ENCODE data around the gene PIGS. TPM values are rescaled to one million over a fixed set of nuclear protein-coding genes. Genes with fewer than 3 reads are reported as not detected.

The PIGS gene
- total RNA-seq, 1 donor from 2014 or later = 15.2 TPM

- H3K4me1 ChIP-seq = no peaks in the 10 kb centered on the region
- H2AFZ ChIP-seq (replicated peaks) = no peak overlapping the region
- no peaks in the 10 kb centered on the region for H3K36me3 ChIP-seq
- no peaks in the 10 kb centered on the region for H3K36me3 Mint-ChIP-seq
- H3K27ac Mint-ChIP-seq = no peak overlapping the region
- DNase-seq (ENCODE audit: low spot score) = no peak
- H3K27me3 ChIP-seq = no peaks in the 10 kb centered on the region
- no peaks in the 10 kb centered on the region for H3K79me2 ChIP-seq (ENCODE audit: low read depth)
- H3K27ac ChIP-seq = no peak overlapping the region
- no peak overlapping the region for H3K9ac ChIP-seq
- H3K4me2 ChIP-seq = no peak overlapping the region
- H3K4me1 Mint-ChIP-seq = peaks cover 39% of the 10 kb centered on the region
- TF ChIP-seq EZH2 (IDR thresholded peaks at IDR 0.05) (no peak), EZH2phosphoT487 (IDR thresholded peaks at IDR 0.05) (no peak), CTCF (IDR thresholded peaks at IDR 0.05) (no peak)
- H4K20me1 ChIP-seq (ENCODE audit: low read depth) = no peaks in the 10 kb centered on the region
- H3K4me3 ChIP-seq = no peak overlapping the region
- H3K27me3 Mint-ChIP-seq (ENCODE audit: insufficient read depth, low read depth) = peaks cover 10% of the 10 kb centered on the region
- H3K4me3 Mint-ChIP-seq = no peak overlapping the region
- H3F3A ChIP-seq (ENCODE audit: low read depth) = no peaks in the 10 kb centered on the region
- no peaks in the 10 kb centered on the region for H3K9me3 ChIP-seq (ENCODE audit: low read depth)
- H3K9me3 Mint-ChIP-seq = no peaks in the 10 kb centered on the region
Measured at GRCh38 chr17:28529013-28529400, 42.3 kb downstream of the PIGS start.

GRCh38 chr17:28528327-28529012, 42.9 kb downstream of the PIGS start:
- TF ChIP-seq EZH2phosphoT487 (IDR thresholded peaks at IDR 0.05) = no peak
- H3K27ac Mint-ChIP-seq = no peak overlapping the region

GRCh38 chr17:28527859-28528258, 43.5 kb downstream of the PIGS start:
- no peaks in the 10 kb centered on the region for H3K9me3 ChIP-seq (ENCODE audit: low read depth)
- H3K36me3 ChIP-seq = no peaks in the 10 kb centered on the region
- no peak overlapping the region for H3K9ac ChIP-seq
- H3K4me1 ChIP-seq = no peaks in the 10 kb centered on the region
- no peaks in the 10 kb centered on the region for H3K79me2 ChIP-seq (ENCODE audit: low read depth)
- Mint-ChIP-seq H3K27me3 (ENCODE audit: insufficient read depth, low read depth) (peaks cover 10% of the 10 kb centered on the region), H3K9me3 (no peaks in the 10 kb centered on the region), H3K27ac (no peak overlapping the region), H3K4me1 (peaks cover 40% of the 10 kb centered on the region), H3K4me3 (no peak overlapping the region), H3K36me3 (no peaks in the 10 kb centered on the region)
- no peak overlapping the region for H3K4me2 ChIP-seq
- no peaks in the 10 kb centered on the region for H3F3A ChIP-seq (ENCODE audit: low read depth)
- H3K4me3 ChIP-seq = no peak overlapping the region
- no peak overlapping the region for H2AFZ ChIP-seq (replicated peaks)
- DNase-seq (ENCODE audit: low spot score) = no peak
- no peaks in the 10 kb centered on the region for H3K27me3 ChIP-seq
- no peak overlapping the region for H3K27ac ChIP-seq
- TF ChIP-seq CTCF (IDR thresholded peaks at IDR 0.05) (no peak), EZH2 (IDR thresholded peaks at IDR 0.05) (no peak), EZH2phosphoT487 (IDR thresholded peaks at IDR 0.05) (no peak)
- no peaks in the 10 kb centered on the region for H4K20me1 ChIP-seq (ENCODE audit: low read depth)

More at GRCh38 chr17:28528327-28529012, 42.9 kb downstream of the PIGS start:
- peaks cover 41% of the 10 kb centered on the region for H3K4me1 Mint-ChIP-seq
- H3K36me3 ChIP-seq = no peaks in the 10 kb centered on the region
- no peak overlapping the region for H3K4me2 ChIP-seq
- DNase-seq (ENCODE audit: low spot score) = peak; percentile 71
- H3K9me3 Mint-ChIP-seq = no peaks in the 10 kb centered on the region
- no peak overlapping the region for H3K4me3 ChIP-seq
- H3F3A ChIP-seq (ENCODE audit: low read depth) = no peaks in the 10 kb centered on the region
- no peaks in the 10 kb centered on the region for H4K20me1 ChIP-seq (ENCODE audit: low read depth)
- no peak overlapping the region for H2AFZ ChIP-seq (replicated peaks)
- no peaks in the 10 kb centered on the region for H3K4me1 ChIP-seq
- H3K27me3 ChIP-seq = no peaks in the 10 kb centered on the region
- no peaks in the 10 kb centered on the region for H3K79me2 ChIP-seq (ENCODE audit: low read depth)
- no peak overlapping the region for H3K9ac ChIP-seq
- H3K36me3 Mint-ChIP-seq = no peaks in the 10 kb centered on the region
- H3K9me3 ChIP-seq (ENCODE audit: low read depth) = no peaks in the 10 kb centered on the region
- peaks cover 10% of the 10 kb centered on the region for H3K27me3 Mint-ChIP-seq (ENCODE audit: insufficient read depth, low read depth)
- peak overlapping the region; percentile 30 for H3K4me3 Mint-ChIP-seq
- no peak overlapping the region for H3K27ac ChIP-seq

GRCh38 chr17:28527181-28527681, 44.1 kb downstream of the PIGS start:
- Mint-ChIP-seq H3K4me1 (peaks cover 42% of the 10 kb centered on the region), H3K27me3 (ENCODE audit: insufficient read depth, low read depth) (peaks cover 8% of the 10 kb centered on the region), H3K4me3 (peak overlapping the region; percentile 14), H3K27ac (peak overlapping the region; percentile 62), H3K9me3 (no peaks in the 10 kb centered on the region), H3K36me3 (no peaks in the 10 kb centered on the region)
- H4K20me1 ChIP-seq (ENCODE audit: low read depth) = no peaks in the 10 kb centered on the region
- no peak overlapping the region for H3K4me2 ChIP-seq
- no peaks in the 10 kb centered on the region for H3K9me3 ChIP-seq (ENCODE audit: low read depth)
- no peak overlapping the region for H3K27ac ChIP-seq
- H3K4me3 ChIP-seq = no peak overlapping the region
- no peaks in the 10 kb centered on the region for H3K27me3 ChIP-seq
- TF ChIP-seq EZH2phosphoT487 (IDR thresholded peaks at IDR 0.05) (no peak), EZH2 (IDR thresholded peaks at IDR 0.05) (no peak), CTCF (IDR thresholded peaks at IDR 0.05) (no peak)
- no peaks in the 10 kb centered on the region for H3F3A ChIP-seq (ENCODE audit: low read depth)
- no peak overlapping the region for H2AFZ ChIP-seq (replicated peaks)
- no peak for DNase-seq (ENCODE audit: low spot score)
- no peaks in the 10 kb centered on the region for H3K36me3 ChIP-seq
- no peak overlapping the region for H3K9ac ChIP-seq
- no peaks in the 10 kb centered on the region for H3K4me1 ChIP-seq
- no peaks in the 10 kb centered on the region for H3K79me2 ChIP-seq (ENCODE audit: low read depth)
